Mesenteric fat pad (tissue), 1 donor: Measurements from ENCODE around the gene ZCWPW2. TPM values are rescaled to one million over a fixed set of nuclear protein-coding genes. Genes with fewer than 3 reads are reported as not detected.

Source experiments
- DNase-seq: peaks from one replicate; pipeline ENCODE4 v3.0.0-alpha.2; 2020; ENCODE audit warnings: low spot score
- total RNA-seq: library from RNA; stranded (reverse); fragmentation: NEBNext Ultra II Directional; extraction: Animal tissue kit (Norgen Biotek cat#: 25700); gene quantifications from one replicate; pipeline ENCODE4 v1.2.1, GENCODE V29; 2021
- donor health status: DM: yes; HTN: yes; CAD: no.

The ZCWPW2 gene
- total RNA-seq, 1 donor from 2014 or later: 0.51 TPM

DNA sequence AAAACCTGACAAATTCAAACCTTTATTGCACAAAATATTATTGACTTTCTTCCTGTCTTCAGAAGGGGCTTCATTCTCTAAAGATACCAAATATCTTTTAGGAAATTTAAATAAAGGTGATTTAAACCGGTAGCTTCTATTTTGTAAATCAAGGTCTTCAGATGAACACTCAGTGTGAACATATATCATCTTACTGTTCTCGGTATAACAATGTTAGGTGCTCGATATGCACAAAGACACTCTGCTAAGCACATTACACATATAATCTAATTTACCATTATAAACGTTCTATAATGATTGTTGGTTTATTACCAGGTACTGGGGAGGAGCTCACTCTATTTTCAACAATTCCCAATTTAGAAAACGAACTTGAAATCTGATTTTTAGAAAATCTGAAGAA lies 225.5 kb downstream of the ZCWPW2 start:
- DNase-seq: no peak

DNA sequence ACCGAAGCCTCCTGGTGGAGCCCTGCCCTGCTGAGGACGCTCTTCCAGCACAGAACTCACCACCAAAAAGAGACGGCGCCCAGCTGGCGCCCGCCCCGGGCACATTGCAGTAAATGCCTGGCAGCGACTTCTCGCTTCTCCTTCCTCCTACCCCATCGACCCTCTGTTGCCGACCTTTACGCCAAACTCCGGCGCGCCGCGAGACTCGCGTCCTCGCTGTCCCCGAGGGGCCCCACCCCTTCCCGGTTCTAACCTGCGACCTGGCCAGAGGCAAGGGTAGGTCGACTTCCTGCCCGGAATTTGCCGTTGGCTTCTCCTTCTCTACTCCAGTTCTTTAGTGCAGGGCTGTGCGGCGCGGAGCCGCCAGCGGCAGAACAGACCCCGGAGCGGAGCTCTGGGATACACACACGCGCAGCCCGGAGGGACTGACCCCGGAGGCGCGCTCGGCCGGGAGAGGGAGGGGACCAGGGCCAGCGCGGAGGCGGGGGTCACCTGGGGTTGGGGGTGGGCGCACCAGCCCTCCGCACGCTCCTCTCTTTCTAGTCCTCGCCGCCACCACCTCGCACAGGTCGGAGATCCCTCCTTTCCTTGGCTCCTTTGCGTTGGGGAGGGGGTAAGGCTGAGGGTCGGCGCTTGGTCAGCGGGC lies 226.7 kb downstream of the ZCWPW2 start:
- DNase-seq: no peak

Other genes starting within 250 kb of the ZCWPW2 start
- 17.7 TPM for gene CMC1, start 107.1 kb upstream of the ZCWPW2 start, total RNA-seq
- 109 TPM for gene AZI2, start 103 bp downstream of the ZCWPW2 start, total RNA-seq